Trophoblast cell (in vitro differentiated cells and primary cell): ENCODE measurements around the gene LPP.
A peak's percentile ranks its signal among the peaks of the same experiment; 100 is the strongest.

Experiments
- DNase-seq, 2 donors: peaks; one replicate each; pipeline ENCODE4 v3.0.0-alpha.2; 2016
- H2AFZ ChIP-seq: 2 replicates; pipeline ENCODE4 v1.6.1; 2013; ENCODE audit warnings: low read length, moderate library complexity, mild to moderate bottlenecking; ENCODE audit not compliant: insufficient read depth, poor library complexity
- H2AK5ac ChIP-seq: 2 replicates; pipeline ENCODE4 v1.6.1; 2013; ENCODE audit warnings: mild to moderate bottlenecking, low read length
- H2BK120ac ChIP-seq: 2 replicates; pipeline ENCODE4 v1.6.1; 2013; ENCODE audit warnings: low read length, mild to moderate bottlenecking, moderate library complexity; ENCODE audit not compliant: insufficient read depth, poor library complexity
- H2BK12ac ChIP-seq: 2 replicates; pipeline ENCODE4 v1.6.1; 2013; ENCODE audit warnings: mild to moderate bottlenecking, low read length, moderate library complexity
- H2BK5ac ChIP-seq: 2 replicates; pipeline ENCODE4 v1.6.1; 2013; ENCODE audit warnings: low read length, low read depth, moderate library complexity, mild to moderate bottlenecking; ENCODE audit not compliant: poor library complexity
- H3K14ac ChIP-seq: 2 replicates; pipeline ENCODE4 v1.6.1; 2013; ENCODE audit warnings: mild to moderate bottlenecking, low read length
- H3K18ac ChIP-seq: 2 replicates; pipeline ENCODE4 v1.6.1; 2013; ENCODE audit warnings: mild to moderate bottlenecking, low read length
- H3K23ac ChIP-seq: 2 replicates; pipeline ENCODE4 v1.6.1; 2013; ENCODE audit warnings: low read length
- H3K27ac ChIP-seq: 2 replicates; pipeline ENCODE4 v1.5.1; 2013; ENCODE audit warnings: low read depth, mild to moderate bottlenecking, inconsistent platforms, low read length, moderate library complexity
- H3K27me3 ChIP-seq: 2 replicates; pipeline ENCODE4 v1.6.1; 2013; ENCODE audit warnings: inconsistent platforms, mild to moderate bottlenecking, low read length, moderate library complexity; ENCODE audit not compliant: insufficient read depth
- H3K36me3 ChIP-seq, 2 experiments: 1 replicate in 1 of 2; 2 replicates in 1 of 2; pipeline ENCODE4 v1.6.1; 2013; ENCODE audit warnings: low read length in 2 of 2, mild to moderate bottlenecking in 2 of 2, moderate library complexity in 1 of 2; ENCODE audit not compliant: insufficient read depth in 2 of 2, control insufficient read depth in 1 of 2
- H3K4ac ChIP-seq: 2 replicates; pipeline ENCODE4 v1.6.1; 2013; ENCODE audit warnings: low read depth, mild to moderate bottlenecking, low read length, moderate library complexity
- H3K4me1 ChIP-seq, 2 experiments: 1 replicate in 1 of 2; 2 replicates in 1 of 2; pipeline ENCODE4 v1.6.1; 2013; ENCODE audit warnings: low read length in 2 of 2, mild to moderate bottlenecking in 2 of 2, moderate library complexity in 1 of 2; ENCODE audit not compliant: insufficient read depth in 2 of 2, control insufficient read depth in 1 of 2
- H3K4me2 ChIP-seq: 2 replicates; pipeline ENCODE4 v1.6.1; 2013; ENCODE audit warnings: inconsistent platforms, mild to moderate bottlenecking, low read length, moderate library complexity
- H3K4me3 ChIP-seq: 2 replicates; pipeline ENCODE4 v1.5.1; 2013; ENCODE audit warnings: mild to moderate bottlenecking, low read depth, low read length, inconsistent platforms
- H3K79me1 ChIP-seq: one replicate; pipeline ENCODE4 v1.6.1; 2013; ENCODE audit warnings: low read length
- H3K79me2 ChIP-seq: 2 replicates; pipeline ENCODE4 v1.6.1; 2013; ENCODE audit warnings: low read length, mild to moderate bottlenecking; ENCODE audit not compliant: control insufficient read depth, insufficient read depth, poor library complexity
- H3K9ac ChIP-seq: 2 replicates; pipeline ENCODE4 v1.6.1; 2013; ENCODE audit warnings: mild to moderate bottlenecking, low read length
- H3K9me3 ChIP-seq: 2 replicates; pipeline ENCODE4 v1.6.1; 2013; ENCODE audit warnings: low read depth, mild to moderate bottlenecking, control low read depth, inconsistent platforms, low read length; ENCODE audit not compliant: insufficient read depth
- H4K12ac ChIP-seq: 2 replicates; pipeline ENCODE4 v1.6.1; 2013; ENCODE audit warnings: low read depth, mild to moderate bottlenecking, low read length, moderate library complexity
- H4K8ac ChIP-seq: 2 replicates; pipeline ENCODE4 v1.6.1; 2013; ENCODE audit warnings: low read depth, mild to moderate bottlenecking, low read length, moderate library complexity
- H4K91ac ChIP-seq: one replicate; pipeline ENCODE4 v1.6.1; 2013; ENCODE audit warnings: low read depth, mild to moderate bottlenecking, low read length, moderate library complexity
- WGBS: extraction: QIAGEN DNeasy Blood & Tissue Kit; methylation state at CpG from one replicate; pipeline ENCODE4 v1.1.7; 2013; ENCODE audit warnings: missing lambda C conversion rate; ENCODE audit not compliant: insufficient read length, insufficient coverage; ENCODE audit errors: extremely low coverage; 5-methylcytosine and 5-hydroxymethylcytosine counted together

The LPP gene

DNA sequence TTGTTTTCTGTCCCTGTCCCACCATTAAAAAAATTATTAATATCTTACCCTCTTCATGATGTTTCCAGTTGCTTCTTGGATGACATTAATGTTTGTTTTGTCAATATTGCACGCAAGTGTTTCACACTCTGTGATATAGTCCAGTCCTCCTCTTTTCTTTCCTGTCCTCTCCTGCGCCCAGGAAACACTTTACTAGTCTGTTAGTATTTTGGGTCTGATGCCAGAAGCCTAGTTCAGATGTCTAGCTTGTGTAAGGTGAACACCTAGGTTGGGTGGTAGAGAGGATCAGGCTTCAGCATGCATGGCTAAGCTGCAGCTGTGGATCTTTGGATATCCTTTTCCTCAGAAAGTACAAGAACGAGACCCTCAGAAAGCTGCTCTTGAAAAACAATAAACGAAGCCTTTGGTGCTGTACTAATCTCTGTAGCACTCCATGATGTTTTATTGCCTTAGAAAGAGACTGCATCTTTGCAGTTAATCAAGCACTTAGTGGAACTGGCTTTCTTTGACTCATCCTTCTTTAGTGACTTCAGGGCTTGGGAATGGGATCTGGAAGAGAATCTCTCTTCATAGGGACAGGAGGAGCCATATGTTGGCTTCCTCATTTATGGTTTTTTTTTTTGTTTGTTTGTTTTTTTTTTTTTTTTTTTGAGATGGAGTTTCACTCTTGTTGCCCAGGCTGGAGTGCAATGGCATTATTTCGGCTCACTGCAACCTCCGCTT is 253.4 kb downstream of the LPP start:
- Histone ChIP-seq H3K23ac (no peak overlapping the region), H4K8ac (no peak overlapping the region), H2AK5ac (no peak overlapping the region), H3K4me2 (no peak overlapping the region), H3K14ac (no peak overlapping the region), H3K9me3 (no peaks in the 10 kb centered on the region), H2BK5ac (no peak overlapping the region), H3K9ac (no peak overlapping the region), H2BK120ac (no peak overlapping the region), H2AFZ (no peak overlapping the region), H2BK12ac (no peak overlapping the region), H3K79me1 (no peaks in the 10 kb centered on the region), H3K27ac (no peak overlapping the region), H4K91ac (no peak overlapping the region), H3K79me2 (no peaks in the 10 kb centered on the region), H4K12ac (no peak overlapping the region), H3K36me3 (peaks cover 2 to 4% of the 10 kb centered on the region in 2 experiments), H3K27me3 (no peaks in the 10 kb centered on the region), H3K4me3 (no peak overlapping the region), H3K4ac (no peak overlapping the region), H3K4me1 (no peaks in the 10 kb centered on the region), H3K18ac (no peak overlapping the region)
- no CpG with 5 or more reads among the region's 6 CpGs for WGBS
- peak in 1 of 2 donors; percentile 29 for DNase-seq

DNA sequence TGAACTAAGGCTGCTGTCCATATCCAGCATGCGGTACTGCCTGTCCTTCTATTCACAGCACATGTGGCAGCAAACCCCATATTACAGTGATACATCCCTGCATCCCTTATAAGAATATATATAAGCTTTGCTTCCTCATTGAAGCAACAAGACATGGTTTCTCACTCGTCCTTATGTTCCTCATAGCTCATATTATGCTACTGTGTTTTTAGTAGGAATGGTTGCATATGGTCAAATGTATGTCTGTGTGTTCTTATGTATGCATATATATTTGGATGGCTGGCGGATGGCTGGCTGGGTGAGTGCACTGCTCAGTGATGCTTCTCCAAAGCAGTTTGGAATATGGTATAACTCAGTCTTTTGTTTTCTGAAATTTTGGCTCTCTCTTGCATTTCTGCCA is 254.9 kb downstream of the LPP start:
- H2AFZ ChIP-seq: no peak overlapping the region
- H3K9me3 ChIP-seq: no peaks in the 10 kb centered on the region
- H2BK12ac ChIP-seq: no peak overlapping the region
- H3K9ac ChIP-seq: no peak overlapping the region
- WGBS: no CpG with 5 or more reads among the region's 3 CpGs
- no peaks in the 10 kb centered on the region for H3K79me1 ChIP-seq
- H4K91ac ChIP-seq: no peak overlapping the region
- no peak overlapping the region for H3K23ac ChIP-seq
- H2AK5ac ChIP-seq: no peak overlapping the region
- H3K18ac ChIP-seq: no peak overlapping the region
- H4K12ac ChIP-seq: no peak overlapping the region
- no peaks in the 10 kb centered on the region for H3K79me2 ChIP-seq
- no peaks in the 10 kb centered on the region for H3K27me3 ChIP-seq
- H3K4me3 ChIP-seq: no peak overlapping the region
- H2BK5ac ChIP-seq: no peak overlapping the region
- H3K4me1 ChIP-seq: no peaks in the 10 kb centered on the region
- no peak overlapping the region for H3K14ac ChIP-seq
- H3K4me2 ChIP-seq: no peak overlapping the region
- no peak overlapping the region for H2BK120ac ChIP-seq
- H3K36me3 ChIP-seq: peaks cover 2 to 4% of the 10 kb centered on the region in 2 experiments
- H3K27ac ChIP-seq: no peak overlapping the region
- DNase-seq: no peak
- no peak overlapping the region for H4K8ac ChIP-seq
- no peak overlapping the region for H3K4ac ChIP-seq

DNA sequence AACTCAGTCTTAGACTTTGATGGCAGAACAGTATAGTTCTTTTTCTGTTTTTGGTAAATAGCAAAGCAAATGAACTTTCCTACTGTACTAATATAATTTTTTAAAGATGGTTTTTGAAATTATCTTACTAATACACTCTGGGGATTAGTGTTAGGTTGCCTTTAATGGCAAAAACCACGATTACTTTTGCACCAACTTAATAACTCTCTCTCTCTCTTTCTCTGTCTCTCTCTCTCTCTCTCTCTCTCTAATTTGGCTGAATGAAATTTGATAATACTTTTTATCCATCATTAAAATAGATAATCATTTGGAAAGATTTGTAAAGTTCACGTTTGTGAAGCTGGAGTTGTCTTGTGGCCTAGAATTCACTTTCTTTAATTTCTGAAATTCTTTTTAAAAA is 257.8 kb downstream of the LPP start:
- no peaks in the 10 kb centered on the region for H3K79me1 ChIP-seq
- no peaks in the 10 kb centered on the region for H3K4me1 ChIP-seq
- no peak overlapping the region for H3K27ac ChIP-seq
- H4K12ac ChIP-seq: no peak overlapping the region
- no peak overlapping the region for H2AK5ac ChIP-seq
- H3K23ac ChIP-seq: no peak overlapping the region
- H3K36me3 ChIP-seq: peaks cover 2% of the 10 kb centered on the region in 2 experiments
- H2AFZ ChIP-seq: no peak overlapping the region
- H3K9me3 ChIP-seq: no peaks in the 10 kb centered on the region
- no peak overlapping the region for H4K91ac ChIP-seq
- no peaks in the 10 kb centered on the region for H3K27me3 ChIP-seq
- H3K79me2 ChIP-seq: no peaks in the 10 kb centered on the region
- no peak overlapping the region for H2BK5ac ChIP-seq
- no peak overlapping the region for H2BK12ac ChIP-seq
- no peak overlapping the region for H3K4ac ChIP-seq
- no peak overlapping the region for H4K8ac ChIP-seq
- no CpG with 5 or more reads among the region's 2 CpGs for WGBS
- H3K4me3 ChIP-seq: no peak overlapping the region
- no peak overlapping the region for H2BK120ac ChIP-seq
- DNase-seq: no peak
- H3K9ac ChIP-seq: no peak overlapping the region
- no peak overlapping the region for H3K14ac ChIP-seq
- H3K18ac ChIP-seq: no peak overlapping the region
- no peak overlapping the region for H3K4me2 ChIP-seq

DNA sequence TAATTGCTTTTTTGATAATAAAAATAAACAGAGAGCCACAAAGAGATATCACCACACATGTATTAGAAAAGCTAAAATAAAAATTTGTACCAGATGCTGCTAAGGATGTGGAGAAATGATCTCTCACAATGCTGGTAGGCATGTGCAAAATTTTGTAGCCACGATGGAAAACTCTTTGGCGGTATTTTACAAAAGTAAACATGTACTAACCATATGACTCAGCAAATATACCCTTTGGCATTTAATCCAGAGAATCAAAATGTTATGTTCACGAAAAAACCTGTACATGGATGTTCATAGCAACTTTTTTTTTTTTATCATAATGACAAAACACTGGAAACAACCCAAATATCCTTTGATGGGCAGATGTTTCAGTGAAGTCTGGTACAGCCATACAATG is 261.2 kb downstream of the LPP start:
- WGBS: no CpG with 5 or more reads among the region's 3 CpGs
- Histone ChIP-seq H3K27me3 (no peaks in the 10 kb centered on the region), H3K14ac (no peak overlapping the region), H3K4me1 (no peaks in the 10 kb centered on the region), H2BK120ac (no peak overlapping the region), H2BK12ac (no peak overlapping the region), H3K4me2 (no peak overlapping the region), H2AK5ac (no peak overlapping the region), H3K23ac (no peak overlapping the region), H3K9ac (no peak overlapping the region), H3K4me3 (no peak overlapping the region), H3K4ac (no peak overlapping the region), H4K12ac (no peak overlapping the region), H3K27ac (no peak overlapping the region), H3K18ac (no peak overlapping the region), H2BK5ac (no peak overlapping the region), H3K9me3 (no peaks in the 10 kb centered on the region), H3K79me1 (no peaks in the 10 kb centered on the region), H2AFZ (no peak overlapping the region), H3K36me3 (no peaks in the 10 kb centered on the region), H3K79me2 (no peaks in the 10 kb centered on the region), H4K91ac (no peak overlapping the region), H4K8ac (no peak overlapping the region)
- DNase-seq: no peak
